Right forelimb (tissue), 1 donor: ENCODE measurements around the gene FYN.
A peak's percentile ranks its signal among the peaks of the same experiment; 100 is the strongest.
"Not testable (repeated sequence)": the region's sequence is repeated elsewhere in the genome, so short reads cannot be mapped to it uniquely, and the experiment has no call there.

Experiments used
- DNase-seq: peaks from one replicate; pipeline ENCODE4 v3.0.0-alpha.2; 2018

FYN gene

DNA sequence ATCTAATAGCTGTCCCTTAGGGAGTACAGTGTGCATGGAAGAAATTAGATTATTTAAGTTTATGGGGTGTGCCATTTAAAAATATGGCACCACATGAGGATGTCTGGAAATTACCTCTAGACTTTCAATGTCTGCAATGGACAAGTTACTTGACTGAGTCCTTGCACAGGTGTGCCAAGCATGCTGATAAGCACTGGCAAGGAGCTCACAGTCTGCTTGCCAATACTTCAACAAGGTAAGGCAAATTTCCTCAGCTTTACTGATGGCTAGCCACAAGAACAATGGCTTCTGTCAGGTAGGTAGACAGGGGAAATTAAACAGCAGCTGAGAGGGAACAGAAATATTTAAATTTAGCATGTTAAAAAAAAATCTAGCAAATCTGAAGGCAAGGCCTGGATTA is 176.4 kb downstream of the FYN start:
- DNase-seq: no peak

DNA sequence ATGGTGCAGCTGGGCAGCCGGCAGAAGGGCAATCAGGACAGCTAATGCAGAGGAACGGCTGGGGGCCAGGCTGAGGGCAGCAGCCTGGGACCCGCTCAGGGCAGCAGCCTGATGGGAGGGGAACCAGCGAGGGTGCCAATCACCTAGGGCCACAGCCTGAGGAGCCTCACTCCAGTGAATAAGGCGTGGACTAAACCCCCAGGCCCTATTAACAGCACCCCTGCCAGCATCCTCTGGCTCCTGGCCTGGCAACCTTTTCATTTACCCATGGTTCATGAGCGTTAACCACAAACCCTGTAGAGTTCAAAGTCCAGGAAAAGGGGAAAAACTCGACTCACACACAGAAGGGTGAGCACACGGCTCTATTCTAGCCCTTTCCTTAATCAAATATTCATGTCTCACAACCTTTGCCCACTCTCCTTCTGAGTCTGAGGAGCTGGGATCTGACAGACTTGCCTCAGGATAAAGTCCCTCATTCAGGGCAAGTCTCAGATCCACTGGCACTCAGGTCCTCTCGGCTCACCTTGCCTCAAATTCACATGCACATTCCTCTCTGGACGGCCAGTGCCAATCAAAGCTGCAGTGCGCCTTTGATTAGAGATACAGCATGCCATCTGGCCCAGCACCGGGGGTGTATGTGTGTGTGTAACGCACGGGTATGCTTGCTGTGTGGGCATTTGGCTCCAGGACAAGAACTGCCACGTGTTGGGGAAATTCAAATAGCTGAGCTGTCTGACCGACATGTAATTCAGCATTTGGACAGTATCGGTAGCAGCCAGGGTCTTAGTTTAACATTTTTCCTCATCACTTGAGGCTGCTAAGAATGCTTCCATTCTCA is 180.7 kb downstream of the FYN start:
- DNase-seq: peak; percentile 62

DNA sequence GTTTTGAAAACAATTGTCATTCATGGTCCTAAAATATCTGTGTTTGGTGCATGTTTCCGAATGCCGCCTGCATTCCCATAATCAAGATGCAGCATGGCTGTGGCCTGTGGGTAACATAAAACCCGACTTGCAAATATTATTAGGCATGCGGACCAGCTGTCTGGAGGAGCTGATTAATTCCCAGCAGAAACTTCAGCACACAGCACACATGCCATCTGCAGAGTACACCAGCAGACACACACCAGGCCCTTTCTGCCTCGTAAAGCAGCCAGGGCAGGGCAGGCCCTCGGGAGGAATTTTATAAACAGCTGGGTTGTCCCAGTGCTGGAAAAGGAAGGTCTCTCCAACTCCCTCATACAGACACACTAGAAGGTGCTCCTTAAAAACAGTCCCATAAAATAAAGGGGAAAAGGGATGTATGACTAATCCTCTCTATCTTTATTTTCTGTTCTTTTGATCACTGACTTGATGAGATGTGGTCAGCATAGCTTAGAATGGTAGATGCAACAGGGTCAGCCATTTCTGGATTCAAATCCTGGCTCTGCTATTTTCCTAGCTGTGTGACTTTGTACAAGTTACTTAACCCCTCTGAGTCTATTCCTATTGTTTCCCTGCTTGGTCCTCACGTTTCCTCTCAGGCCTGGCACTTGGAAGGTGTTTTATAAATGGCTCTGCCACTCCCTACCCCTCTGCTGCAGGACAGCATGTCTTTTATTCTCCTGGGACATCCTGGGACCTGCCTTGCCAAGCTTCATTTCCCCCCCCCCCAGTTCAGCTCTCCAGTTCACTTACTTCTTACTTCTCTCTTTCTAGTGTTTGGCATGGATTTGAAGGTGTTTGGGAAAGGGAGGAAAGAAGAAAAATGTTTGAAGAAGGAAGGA is 181.7 kb downstream of the FYN start:
- peak; percentile 57 for DNase-seq

DNA sequence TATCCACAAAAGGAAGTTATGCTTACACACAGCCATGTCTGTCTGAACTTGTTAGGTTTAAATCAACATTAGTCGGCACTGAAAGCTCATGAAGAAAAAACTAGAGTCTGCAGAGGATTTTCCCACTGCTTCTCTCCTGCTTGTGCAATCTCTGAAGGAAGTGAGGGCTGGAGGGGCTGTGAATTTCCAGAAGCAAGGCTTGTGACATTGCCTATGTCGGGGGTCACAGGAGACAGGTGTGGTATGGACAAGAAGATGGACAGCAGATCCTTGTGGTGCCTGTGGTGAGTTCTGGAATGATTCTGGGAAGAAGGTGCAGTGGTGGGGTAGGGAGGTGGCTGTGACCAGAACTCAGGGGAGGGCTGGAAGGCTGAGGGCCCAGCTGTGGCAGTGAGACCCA is 183.3 kb downstream of the FYN start:
- DNase-seq: no peak

DNA sequence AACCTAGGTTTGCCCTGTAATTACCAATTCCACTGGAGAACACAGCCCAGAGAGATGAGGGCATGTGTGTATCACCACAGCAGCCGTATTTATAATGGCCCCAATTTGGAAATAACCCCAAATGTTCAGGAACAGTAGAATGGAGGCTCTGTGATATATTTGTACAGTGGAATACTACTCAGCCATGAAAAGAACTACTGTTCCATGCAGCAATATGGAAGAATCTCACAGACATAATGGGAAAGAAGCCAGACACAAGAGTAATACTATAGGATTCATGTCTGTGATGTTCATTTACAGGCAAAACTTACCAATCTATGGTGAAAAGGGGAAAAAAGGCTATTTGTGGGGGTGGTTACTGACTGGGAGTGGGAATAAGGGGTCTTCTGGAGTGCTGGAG is 183.8 kb downstream of the FYN start:
- DNase-seq: no peak

DNA sequence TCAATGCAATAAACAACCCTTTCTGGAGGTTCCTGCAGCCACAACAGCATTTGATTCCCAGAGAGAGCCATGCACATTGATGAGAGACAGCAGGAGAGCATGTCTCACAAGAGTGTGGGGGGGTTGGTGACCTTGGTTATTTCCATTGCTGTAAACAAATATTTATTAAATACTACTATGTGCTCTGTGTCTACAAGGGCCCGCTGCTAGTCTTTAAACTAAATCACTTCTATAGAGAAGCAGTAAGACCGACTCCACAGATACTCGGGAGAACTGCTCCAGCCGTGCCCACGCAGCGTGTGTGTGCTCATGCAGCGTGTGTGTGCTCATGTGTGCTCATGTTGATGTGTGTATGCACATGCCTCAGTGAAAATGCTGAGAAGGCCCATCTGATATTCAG is 184.9 kb downstream of the FYN start:
- no peak for DNase-seq

DNA sequence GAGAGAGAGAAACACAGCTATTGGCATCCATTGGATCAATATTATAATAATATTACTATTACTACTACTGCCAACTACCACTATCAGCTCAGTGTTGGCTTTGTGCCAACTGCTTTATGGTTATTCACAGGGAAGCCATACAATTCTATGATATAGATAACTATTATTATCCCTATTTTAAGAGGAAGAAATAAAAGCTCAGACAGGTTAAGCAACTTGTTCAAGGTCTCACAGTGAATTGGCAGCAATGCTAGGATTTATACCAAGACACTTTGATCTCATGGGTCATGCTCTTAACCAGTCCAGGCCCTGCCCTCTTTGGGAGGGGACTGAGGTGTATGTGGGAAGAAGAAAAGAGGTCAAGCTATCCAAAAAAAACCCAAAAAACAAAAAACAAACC is 185.6 kb downstream of the FYN start:
- no peak for DNase-seq

DNA sequence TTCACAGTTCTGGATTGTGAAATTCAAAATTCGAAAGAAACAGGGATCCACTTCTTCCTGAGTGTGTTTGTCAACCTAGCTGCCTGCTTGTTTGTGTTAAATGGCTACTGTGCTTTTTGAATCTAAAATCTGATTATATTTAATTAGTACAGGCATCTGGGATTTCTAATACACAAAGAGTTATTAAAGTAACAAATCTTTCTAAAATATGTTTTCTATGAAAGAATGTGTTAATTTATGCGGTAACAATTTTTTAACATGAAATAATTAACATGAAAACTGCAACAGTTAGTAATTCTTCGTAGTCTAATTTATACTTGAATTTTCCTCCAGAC is 186.4 kb downstream of the FYN start:
- no peak for DNase-seq

DNA sequence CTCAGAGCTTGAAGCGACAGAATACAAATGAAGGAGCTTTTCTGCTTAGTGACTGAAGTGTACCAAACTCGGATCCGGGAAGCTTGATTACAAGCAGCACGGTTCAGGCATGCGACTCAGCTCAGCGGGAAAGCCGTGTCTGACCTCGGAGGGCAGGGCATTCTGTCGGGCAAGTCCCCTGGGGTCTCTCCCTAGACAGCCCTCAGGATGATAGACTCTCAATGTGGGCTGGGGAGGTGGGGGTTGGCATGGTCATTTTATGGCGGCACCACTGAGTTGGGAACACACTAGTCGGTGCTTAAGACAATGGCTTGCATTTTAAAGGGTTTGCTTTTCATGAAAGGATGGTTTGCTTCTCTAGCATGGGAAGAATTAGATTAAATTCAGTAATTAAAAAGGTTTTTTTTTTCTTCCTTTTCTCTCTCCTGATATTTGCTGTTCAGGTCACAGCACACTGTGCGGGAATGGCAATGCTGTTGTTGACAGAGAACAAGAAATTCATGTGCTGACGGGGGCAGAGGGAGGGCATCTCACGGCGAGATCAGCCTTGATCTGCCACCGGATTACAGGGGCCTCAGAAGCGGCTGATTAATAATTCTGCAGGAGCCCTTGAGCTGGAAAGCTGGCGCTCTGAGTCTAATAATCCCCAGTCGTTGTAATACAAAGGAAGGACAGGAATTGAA is 186.9 kb downstream of the FYN start:
- DNase-seq: no peak

DNA sequence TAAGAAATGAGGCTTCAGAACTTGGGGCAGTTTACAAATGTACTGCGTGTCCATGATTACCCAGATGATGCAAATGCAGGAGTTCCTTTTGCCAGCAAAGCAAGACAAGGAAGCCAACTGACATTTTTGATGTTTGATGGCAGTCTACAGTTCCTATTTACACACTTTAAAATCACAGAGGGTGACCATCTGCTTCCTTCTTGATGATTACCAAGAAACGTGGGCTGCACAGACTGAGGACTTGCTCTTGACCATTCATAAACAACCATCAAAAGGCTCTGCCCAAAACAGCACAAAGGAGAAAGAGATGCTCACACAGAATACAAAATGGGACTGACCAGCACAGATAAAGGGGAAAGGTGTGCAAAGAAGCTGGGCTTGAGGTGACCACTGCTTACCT is 187.7 kb downstream of the FYN start:
- no peak for DNase-seq

DNA sequence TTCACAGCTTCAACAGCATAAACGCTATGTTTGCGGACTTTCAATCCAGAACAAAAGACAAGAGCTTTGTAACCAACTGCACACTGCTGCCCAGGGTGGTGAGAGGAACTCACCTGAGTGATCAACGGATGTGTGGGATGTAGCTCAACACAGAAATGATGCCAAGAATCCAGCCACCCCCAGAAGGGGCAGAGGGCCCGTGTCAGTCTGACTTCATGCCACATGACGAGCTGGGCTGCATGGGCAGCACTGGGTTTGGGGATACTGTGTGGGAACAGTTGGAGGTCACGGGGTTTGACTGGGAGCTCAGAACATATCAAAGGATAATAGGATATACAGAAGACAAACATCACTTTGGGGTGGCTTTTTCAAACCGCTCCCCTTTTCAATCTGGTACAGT is 188.2 kb downstream of the FYN start:
- no peak for DNase-seq

DNA sequence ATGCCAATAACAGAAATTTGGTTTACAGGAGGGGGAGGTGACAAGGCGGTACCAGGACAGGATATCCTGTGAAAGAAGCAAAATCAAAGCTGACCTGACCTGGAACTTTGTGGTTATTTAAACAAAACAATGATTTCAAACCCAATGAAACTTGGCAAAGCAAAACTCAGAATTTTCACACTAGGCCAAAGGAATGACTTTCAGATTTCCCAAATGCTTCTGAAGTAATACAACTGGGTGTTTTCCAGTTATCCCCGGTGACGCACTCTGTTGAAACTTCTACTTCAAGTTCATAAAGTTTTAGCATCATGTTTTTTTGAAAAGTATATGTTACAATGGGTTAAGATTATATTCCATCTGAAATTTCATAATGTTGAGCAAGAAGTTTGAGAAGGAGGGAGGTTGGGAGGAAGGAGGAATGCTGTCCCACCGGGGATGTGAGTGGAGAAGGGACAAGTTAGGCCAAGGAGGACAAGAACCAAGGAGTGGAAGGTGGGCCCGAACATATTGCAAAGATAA is 189.4 kb downstream of the FYN start:
- no peak for DNase-seq

DNA sequence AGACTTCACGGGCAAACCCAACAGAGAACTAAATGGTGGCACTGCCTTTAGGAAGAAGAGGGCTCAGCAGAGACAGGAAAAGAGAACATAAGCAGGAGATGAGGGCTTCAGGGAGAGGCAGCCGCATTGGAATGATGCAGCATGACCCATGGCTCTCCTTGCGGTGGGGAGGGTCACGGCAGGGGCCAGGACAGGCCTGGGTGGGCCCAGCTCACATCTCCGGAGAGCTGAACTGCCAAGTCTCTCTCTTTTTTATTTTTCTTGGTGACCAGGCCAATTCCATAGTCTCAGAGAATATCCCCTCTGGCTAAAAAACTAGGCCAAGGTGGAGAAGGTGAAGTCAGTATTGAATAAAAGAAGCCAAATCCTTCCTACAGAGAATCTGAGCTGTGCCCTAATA is 190.1 kb downstream of the FYN start:
- DNase-seq: no peak

DNA sequence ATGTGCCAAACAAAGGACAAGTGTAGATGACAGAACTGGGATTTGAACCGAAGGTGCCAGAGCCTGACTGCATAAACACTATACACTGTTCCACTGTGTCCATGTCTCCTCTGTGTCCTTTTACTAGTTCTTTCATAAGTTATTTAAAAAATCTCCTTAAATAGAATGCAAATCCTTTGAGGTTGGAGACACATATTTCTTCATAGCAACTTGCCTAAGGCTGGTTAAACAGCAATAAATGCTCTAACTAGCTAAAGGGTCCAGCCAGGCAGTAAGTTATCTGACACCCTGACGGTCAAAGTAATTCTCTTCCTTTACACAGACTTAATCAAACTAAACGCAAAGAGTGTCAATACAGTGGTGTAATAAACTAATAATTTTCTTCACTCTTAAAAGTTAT is 191.4 kb downstream of the FYN start:
- no peak for DNase-seq

DNA sequence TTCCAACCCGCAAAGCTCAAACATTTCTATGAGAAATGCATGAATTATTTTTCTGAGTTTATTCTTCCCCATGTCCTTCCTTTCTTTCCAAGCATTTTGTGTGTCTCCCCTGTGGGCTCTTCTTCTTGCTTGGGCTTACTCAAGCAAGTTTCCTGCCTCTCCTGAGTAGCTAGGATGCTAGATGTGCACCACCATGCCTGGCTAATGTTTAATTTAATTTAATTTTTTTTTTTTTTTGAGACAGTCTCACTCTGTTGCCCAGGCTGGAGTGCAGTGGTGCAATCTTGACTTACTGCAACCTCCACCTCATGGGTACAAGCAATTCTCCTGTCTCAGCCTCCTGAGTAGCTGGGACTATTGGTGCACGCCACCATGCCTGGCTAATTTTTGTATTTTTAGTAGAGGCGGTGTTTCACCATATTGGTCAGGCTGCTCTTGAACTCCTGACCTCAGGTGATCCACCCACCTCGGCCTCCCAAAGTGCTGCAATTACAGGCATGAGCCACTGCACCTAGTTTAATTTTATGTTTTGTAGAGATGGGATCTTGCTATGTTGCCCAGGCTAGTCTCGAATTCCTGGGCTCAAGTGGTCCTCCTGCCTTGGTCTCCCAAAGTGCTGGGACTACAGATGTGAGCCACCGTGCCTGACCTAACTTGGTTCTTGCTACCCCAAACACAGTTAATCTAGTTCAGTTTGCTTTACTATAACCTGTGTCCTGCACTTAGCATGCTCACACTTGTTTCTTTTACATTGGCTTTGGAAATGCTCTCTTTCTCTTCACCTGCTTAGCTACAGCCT is 192.2 kb downstream of the FYN start:
- DNase-seq: not testable (repeated sequence)

DNA sequence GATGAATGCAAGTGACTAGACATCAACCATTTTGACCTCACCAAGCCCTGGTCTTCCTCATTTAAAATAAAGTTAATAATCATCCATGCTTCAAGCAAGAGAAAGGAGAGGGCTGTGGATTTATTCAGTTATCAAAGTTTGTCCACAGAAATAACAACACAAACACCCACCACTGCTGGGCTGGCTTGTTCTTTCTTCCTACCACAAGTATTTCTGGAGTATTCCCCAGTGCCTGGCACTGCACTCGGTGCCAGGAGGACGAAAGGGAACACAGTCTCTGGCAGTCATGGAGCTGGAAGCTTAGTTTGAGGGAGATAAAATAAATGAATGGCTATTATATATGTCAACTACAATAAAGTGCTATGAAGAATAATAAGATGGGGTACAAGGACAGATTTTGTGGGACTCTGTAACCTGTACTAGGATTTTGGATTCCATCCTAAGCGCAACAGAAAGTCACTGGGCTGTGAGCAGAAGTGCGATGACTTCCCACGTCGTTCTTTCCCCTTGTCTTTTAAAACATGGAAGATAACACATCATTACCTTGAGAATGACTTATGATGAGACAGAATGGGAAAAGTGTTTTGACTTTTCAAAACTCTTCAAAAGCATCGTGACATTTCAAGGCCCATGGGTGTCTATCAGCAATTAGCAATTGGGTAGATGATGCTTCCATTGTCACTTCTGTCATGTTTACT is 193.1 kb downstream of the FYN start:
- DNase-seq: no peak

DNA sequence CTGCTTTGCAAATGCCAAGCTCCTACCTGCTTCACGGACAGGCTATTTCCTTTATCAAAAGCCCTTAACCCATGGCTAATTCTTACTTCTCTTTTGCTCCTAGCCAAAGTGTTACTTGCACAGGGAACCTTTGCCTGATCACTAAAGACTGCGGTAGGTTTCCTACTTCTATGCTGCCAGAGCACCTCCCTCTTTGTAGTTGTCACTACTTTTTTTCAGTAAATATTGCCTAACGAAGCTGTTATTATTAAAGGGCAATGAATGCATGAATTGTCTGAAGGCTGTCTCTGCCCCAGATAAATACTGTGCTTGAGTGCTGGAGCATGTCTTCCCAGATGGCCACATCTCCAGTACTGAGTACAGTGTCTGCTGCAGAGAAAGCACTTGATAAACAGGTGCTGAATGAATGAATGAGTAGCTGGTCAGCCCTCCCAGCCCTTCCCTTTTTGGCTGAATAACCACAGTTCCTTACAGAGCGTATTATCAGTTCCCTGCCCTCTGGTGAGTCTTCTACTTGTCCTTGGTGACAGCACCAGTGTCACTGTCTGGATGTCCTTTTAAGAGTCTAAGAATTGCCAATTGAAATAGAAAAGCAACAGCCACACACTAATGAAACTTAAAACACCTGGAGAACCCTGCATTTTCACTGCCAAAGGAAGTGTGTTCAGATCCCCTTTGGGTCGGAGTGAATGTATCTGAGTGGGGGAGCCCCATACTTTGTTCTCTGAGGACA is 194.0 kb downstream of the FYN start:
- no peak for DNase-seq

DNA sequence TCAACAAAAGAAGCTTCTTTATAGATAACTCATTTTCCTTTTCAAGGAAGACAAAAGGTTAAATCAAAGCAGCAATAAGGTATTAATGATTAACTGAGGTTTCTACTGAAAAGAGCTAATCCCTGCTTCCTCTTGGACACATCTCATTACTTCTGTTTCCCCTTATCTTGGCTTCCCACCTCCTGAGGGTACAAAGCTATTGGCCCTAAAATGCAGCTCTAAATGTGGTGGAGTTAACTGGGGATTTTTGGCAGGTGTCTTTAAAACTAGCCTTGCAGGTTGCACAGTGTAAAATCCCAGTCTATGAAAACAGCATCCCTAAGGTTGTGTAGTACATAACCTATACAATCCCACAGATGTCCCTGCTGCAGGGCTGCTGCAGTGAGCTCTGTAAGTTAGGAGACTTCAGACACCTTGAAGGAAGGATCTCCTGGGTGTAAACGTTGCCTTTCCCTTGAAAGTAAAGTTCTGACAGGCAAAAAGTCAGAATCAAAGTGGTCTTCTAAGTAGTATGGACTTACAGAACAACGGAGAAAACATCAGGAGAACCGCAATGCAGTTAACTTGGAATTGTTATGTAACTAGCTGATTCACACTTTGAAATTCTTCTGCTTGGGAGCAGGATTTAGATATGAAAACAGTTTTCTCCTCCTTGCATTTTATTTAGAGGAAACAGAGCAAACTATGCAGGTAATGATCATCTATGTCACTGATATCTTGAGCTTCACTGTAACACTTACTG is 195.8 kb downstream of the FYN start:
- no peak for DNase-seq

DNA sequence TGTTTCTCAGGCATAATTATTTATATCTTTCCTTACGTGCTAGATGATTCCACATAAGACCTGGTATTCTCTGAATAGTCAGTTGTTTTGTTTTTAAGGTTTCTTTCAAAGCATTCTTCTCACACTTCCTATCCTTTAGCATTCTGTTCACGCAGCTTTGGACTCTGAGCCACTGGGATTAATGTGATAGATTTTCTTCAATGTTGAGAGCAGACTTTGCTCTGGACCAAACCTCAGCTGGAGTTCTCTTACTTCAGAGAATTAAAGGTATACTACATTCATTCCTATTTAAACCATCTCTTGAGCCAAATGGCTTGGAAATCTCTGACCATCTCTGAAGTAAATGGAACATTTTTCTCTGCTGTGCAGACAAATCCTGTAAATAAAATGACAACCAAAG is 196.9 kb downstream of the FYN start:
- no peak for DNase-seq

DNA sequence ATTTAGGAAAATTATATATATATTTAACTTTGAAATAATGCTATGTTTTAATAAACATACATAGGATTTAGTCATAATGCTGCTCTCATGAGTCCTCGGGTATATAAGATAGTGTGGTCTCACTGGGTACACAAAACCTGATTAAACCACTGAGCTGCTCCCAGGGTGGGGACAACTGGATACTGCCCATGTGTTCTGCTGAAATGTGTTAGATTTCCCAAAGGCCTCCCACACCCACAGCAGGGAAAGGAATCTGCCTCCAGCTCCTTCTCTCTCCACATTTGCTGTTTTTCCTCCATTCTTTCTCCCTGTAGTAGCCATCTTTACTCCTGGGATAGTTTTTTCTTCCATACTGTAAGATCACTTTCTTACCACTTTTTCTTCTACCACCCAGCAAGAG is 198.4 kb downstream of the FYN start:
- no peak for DNase-seq

DNA sequence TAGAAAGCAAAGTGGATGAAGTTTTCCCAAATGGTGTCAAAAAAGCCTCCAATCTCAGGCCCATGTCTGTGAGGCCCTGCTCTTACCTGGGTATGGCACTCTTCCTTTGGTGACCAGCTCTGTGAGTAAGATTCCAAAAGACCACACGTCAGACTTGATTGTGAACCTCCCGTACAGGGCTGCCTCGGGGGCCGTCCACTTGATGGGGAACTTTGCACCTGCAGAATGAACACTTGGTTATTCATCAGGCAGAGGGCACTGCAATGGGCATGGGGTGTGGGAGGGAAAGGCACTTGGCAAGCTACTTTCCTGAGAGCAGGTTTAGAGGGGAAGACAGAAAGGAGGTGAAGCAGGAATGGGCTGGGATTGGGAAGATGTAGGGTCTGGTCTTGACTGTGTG is 198.8 kb downstream of the FYN start:
- DNase-seq: no peak
